Stimulated activated naive CD8-positive, alpha-beta T cell treated with anti-CD3 and anti-CD28 coated beads, Interleukin-15, amount 100 ng/mL, for 72 hours (primary cell): ENCODE measurements around the gene TNFSF10.
"Not testable (repeated sequence)": the region's sequence is repeated elsewhere in the genome, so short reads cannot be mapped to it uniquely, and the experiment has no call there.

Experiments
- ATAC-seq: fragments of 150-1000 bp; cut with Tn5 transposase; 2 replicates; pipeline ENCODE4 v1.10.0; 2021; ENCODE audit warnings: mild to moderate bottlenecking, moderate library complexity
- DNase-seq, 2 donors: peaks; one replicate each; pipeline ENCODE4 v3.0.0; 2021 to 2022
- H3K27ac Mint-ChIP-seq, 2 donors: one replicate each; pipeline ENCODE4 v1.8.0; 2022; ENCODE audit warnings: mild to moderate bottlenecking in 2 of 2, mixed read lengths in 2 of 2, moderate library complexity in 2 of 2
- H3K27me3 Mint-ChIP-seq: one replicate; pipeline ENCODE4 v1.8.0; 2022; ENCODE audit warnings: mixed read lengths
- H3K4me1 Mint-ChIP-seq: one replicate; pipeline ENCODE4 v1.8.0; 2022; ENCODE audit warnings: mild to moderate bottlenecking, mixed read lengths
- H3K4me3 Mint-ChIP-seq, 2 donors: one replicate each; pipeline ENCODE4 v1.8.0; 2022; ENCODE audit warnings: mild to moderate bottlenecking in 2 of 2, mixed read lengths in 2 of 2, moderate library complexity in 1 of 2
- H3K9me3 Mint-ChIP-seq, 2 donors: one replicate each; pipeline ENCODE4 v1.8.0; 2022; ENCODE audit warnings: mixed read lengths in 2 of 2

TNFSF10 gene

GRCh38 chr3:172536505-172536904, 13.3 kb upstream of the TNFSF10 start:
- ATAC-seq (no peak), DNase-seq (no peak)
- Mint-ChIP-seq H3K27ac (peak overlapping the region; percentile 92 to 94), H3K9me3 (peaks cover 0 to 12% of the 10 kb centered on the region in 2 donors), H3K27me3 (no peaks in the 10 kb centered on the region), H3K4me3 (no peak overlapping the region), H3K4me1 (peaks cover 50% of the 10 kb centered on the region)

- DNase-seq (peak in 1 of 2 donors; percentile 53), ATAC-seq (peak; percentile 86)
- Mint-ChIP-seq H3K4me3 (peak overlapping the region; percentile 48 to 52), H3K27me3 (no peaks in the 10 kb centered on the region), H3K27ac (peak overlapping the region; percentile 85 to 87), H3K4me1 (peaks cover 40% of the 10 kb centered on the region), H3K9me3 (peaks cover 0 to 7% of the 10 kb centered on the region in 2 donors)
Observed at GRCh38 chr3:172530566-172530965, 7.3 kb upstream of the TNFSF10 start.

- H3K4me3 Mint-ChIP-seq, result peak overlapping the region; percentile 48 to 52
- H3K4me1 Mint-ChIP-seq, result peaks cover 36% of the 10 kb centered on the region
- ATAC-seq, result peak; percentile 80
- H3K27me3 Mint-ChIP-seq, result no peaks in the 10 kb centered on the region
- peak in 1 of 2 donors; percentile 43 for DNase-seq
- H3K27ac Mint-ChIP-seq, result peak overlapping the region; percentile 85 to 87
- H3K9me3 Mint-ChIP-seq, result peaks cover 0 to 3% of the 10 kb centered on the region in 2 donors
Observed at GRCh38 chr3:172530101-172530561, 6.9 kb upstream of the TNFSF10 start.

GRCh38 chr3:172528677-172529076, 5.4 kb upstream of the TNFSF10 start:
- ATAC-seq (no peak), DNase-seq (no peak)
- no peaks in the 10 kb centered on the region for H3K27me3 Mint-ChIP-seq
- H3K9me3 Mint-ChIP-seq, result no peaks in the 10 kb centered on the region
- no peak overlapping the region for H3K27ac Mint-ChIP-seq
- no peak overlapping the region for H3K4me3 Mint-ChIP-seq
- H3K4me1 Mint-ChIP-seq, result peaks cover 39% of the 10 kb centered on the region

- no peak for ATAC-seq
- Mint-ChIP-seq H3K9me3 (no peaks in the 10 kb centered on the region), H3K4me1 (peaks cover 37% of the 10 kb centered on the region), H3K27me3 (no peaks in the 10 kb centered on the region), H3K4me3 (no peak overlapping the region), H3K27ac (no peak overlapping the region)
- no peak for DNase-seq
Observed at GRCh38 chr3:172527306-172527705, 4.1 kb upstream of the TNFSF10 start.

- Mint-ChIP-seq H3K4me1 (peaks cover 40% of the 10 kb centered on the region), H3K4me3 (no peak overlapping the region), H3K27me3 (no peaks in the 10 kb centered on the region), H3K27ac (no peak overlapping the region), H3K9me3 (no peaks in the 10 kb centered on the region)
- ATAC-seq (no peak), DNase-seq (no peak)
Observed at GRCh38 chr3:172525116-172525613, 1.9 kb upstream of the TNFSF10 start.

- ATAC-seq, result no peak
- H3K4me1 Mint-ChIP-seq, result peaks cover 40% of the 10 kb centered on the region
Observed at GRCh38 chr3:172524611-172525010, 1.4 kb upstream of the TNFSF10 start.

GRCh38 chr3:172521837-172522726, 1.1 kb downstream of the TNFSF10 start:
- H3K4me1 Mint-ChIP-seq, result peaks cover 58% of the 10 kb centered on the region
- H3K27ac Mint-ChIP-seq, result peak overlapping the region; percentile 67 to 96
- not testable (repeated sequence) for ATAC-seq, H3K27me3 Mint-ChIP-seq, H3K9me3 Mint-ChIP-seq
- H3K4me3 Mint-ChIP-seq, result peak overlapping the region; percentile 88 to 91
- DNase-seq, result peak in 1 of 2 donors; percentile 20

More at GRCh38 chr3:172524611-172525010, 1.4 kb upstream of the TNFSF10 start:
- Mint-ChIP-seq H3K27me3 (no peaks in the 10 kb centered on the region), H3K27ac (no peak overlapping the region), H3K4me3 (peak overlapping the region in 1 of 2 donors; percentile 91), H3K9me3 (no peaks in the 10 kb centered on the region)
- DNase-seq, result no peak

GRCh38 chr3:172520301-172520831, 2.9 kb downstream of the TNFSF10 start:
- Mint-ChIP-seq H3K9me3 (no peaks in the 10 kb centered on the region), H3K4me3 (peak overlapping the region; percentile 88 to 91), H3K4me1 (peaks cover 75% of the 10 kb centered on the region), H3K27ac (peak overlapping the region; percentile 74 to 96), H3K27me3 (no peaks in the 10 kb centered on the region)
- peak; percentile 27 to 66 for DNase-seq
- peak; percentile 77 for ATAC-seq

GRCh38 chr3:172519740-172520139, 3.5 kb downstream of the TNFSF10 start:
- no peaks in the 10 kb centered on the region for H3K9me3 Mint-ChIP-seq
- peak in 1 of 2 donors; percentile 39 for DNase-seq
- H3K27me3 Mint-ChIP-seq, result no peaks in the 10 kb centered on the region
- peak overlapping the region; percentile 88 to 91 for H3K4me3 Mint-ChIP-seq
- peak overlapping the region; percentile 27 to 96 for H3K27ac Mint-ChIP-seq
- no peak for ATAC-seq
- H3K4me1 Mint-ChIP-seq, result peaks cover 81% of the 10 kb centered on the region

- H3K27ac Mint-ChIP-seq, result no peak overlapping the region
- DNase-seq, result no peak
- H3K4me1 Mint-ChIP-seq, result peaks cover 83% of the 10 kb centered on the region
- ATAC-seq, result no peak
- H3K9me3 Mint-ChIP-seq, result no peaks in the 10 kb centered on the region
- H3K4me3 Mint-ChIP-seq, result peak overlapping the region; percentile 88 to 91
- no peaks in the 10 kb centered on the region for H3K27me3 Mint-ChIP-seq
Observed at GRCh38 chr3:172518929-172519640, 4.1 kb downstream of the TNFSF10 start.

- no peaks in the 10 kb centered on the region for H3K9me3 Mint-ChIP-seq
- peak; percentile 68 to 85 for DNase-seq
- peak overlapping the region; percentile 72 to 91 for H3K4me3 Mint-ChIP-seq
- no peaks in the 10 kb centered on the region for H3K27me3 Mint-ChIP-seq
- peak; percentile 78 for ATAC-seq
- H3K27ac Mint-ChIP-seq, result peak overlapping the region; percentile 96 to 97
- peaks cover 85% of the 10 kb centered on the region for H3K4me1 Mint-ChIP-seq
Observed at GRCh38 chr3:172517859-172518466, 5.3 kb downstream of the TNFSF10 start.

GRCh38 chr3:172516318-172517214, 6.7 kb downstream of the TNFSF10 start:
- peaks cover 98% of the 10 kb centered on the region for H3K4me1 Mint-ChIP-seq
- DNase-seq (peak in 1 of 2 donors; percentile 39), ATAC-seq (peak; percentile 2)
- H3K27me3 Mint-ChIP-seq, result no peaks in the 10 kb centered on the region
- H3K27ac Mint-ChIP-seq, result peak overlapping the region; percentile 96 to 97
- no peaks in the 10 kb centered on the region for H3K9me3 Mint-ChIP-seq
- H3K4me3 Mint-ChIP-seq, result peak overlapping the region; percentile 72 to 91
